ENCODE results near the gene CFAP119.

DNA sequence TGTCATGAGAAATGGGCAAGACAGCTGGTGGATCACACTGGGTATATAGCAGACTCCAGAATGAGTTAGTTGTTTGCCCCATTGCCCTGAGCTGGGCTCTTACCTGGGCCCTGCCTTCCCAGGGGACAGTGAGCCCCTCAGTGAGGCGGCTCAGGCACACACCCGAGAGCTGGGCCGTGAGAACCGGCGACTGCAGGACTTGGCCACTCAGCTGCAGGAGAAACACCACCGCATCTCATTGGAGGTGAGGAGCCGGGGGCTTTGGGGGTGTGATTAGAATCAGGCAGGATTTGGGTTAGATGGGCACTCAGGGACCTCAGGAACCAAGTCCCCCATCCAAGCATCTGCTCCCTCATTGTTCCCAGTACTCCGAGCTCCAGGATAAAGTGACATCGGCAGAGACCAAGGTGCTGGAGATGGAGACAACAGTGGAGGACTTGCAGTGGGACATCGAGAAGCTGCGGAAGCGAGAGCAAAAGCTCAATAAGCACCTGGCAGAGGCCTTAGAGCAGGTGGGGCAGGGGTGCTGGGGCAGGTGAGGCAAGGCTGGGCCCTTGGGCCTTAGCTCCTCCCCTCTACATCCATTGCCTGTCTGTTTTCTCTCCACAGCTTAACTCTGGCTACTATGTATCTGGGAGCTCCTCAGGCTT, 3.1 kb upstream of the CFAP119 start:
- TF ChIP-seq EZH2phosphoT487 (IDR thresholded peaks at IDR 0.05; ENCODE audit: borderline replicate concordance, low read length) (no peak), EZH2 (IDR thresholded peaks at IDR 0.05; ENCODE audit: low read length, unreplicated experiment) (no peak)
